CD4-positive, alpha-beta T cell treated with Interleukin-12 subunit alpha and Interleukin-12 subunit beta, for 1 hour (primary cell): ENCODE measurements around the gene TMEM245.
"Not testable (repeated sequence)": the region's sequence is repeated elsewhere in the genome, so short reads cannot be mapped to it uniquely, and the experiment has no call there.

Experiments used
- DNase-seq: peaks from one replicate; pipeline ENCODE4 v3.0.0-alpha.2; 2020

The TMEM245 gene

DNA sequence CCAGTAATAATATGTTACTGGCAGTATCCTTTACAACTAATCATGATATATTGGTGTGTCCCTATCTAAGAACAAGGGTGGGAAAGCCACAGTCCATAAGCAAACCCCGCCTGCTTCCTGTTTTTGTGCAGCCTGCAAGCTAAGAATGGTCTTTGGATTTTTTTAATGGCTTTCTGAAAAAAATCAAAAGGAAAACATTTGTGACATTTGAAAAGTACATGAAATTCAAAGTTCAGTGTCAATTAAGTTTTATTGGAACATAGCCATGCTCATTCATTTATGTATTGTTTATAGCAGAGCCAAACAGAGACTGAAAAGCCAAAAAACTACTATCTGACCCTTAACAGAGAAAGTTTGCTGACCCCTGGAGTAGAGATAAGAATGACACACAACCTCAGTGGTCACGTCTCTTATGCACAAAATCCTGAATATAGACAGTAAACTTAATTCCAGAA lies 12.8 kb upstream of the TMEM245 start:
- no peak for DNase-seq

GRCh38 chr9:109129470-109130197 lies 9.9 kb upstream of the TMEM245 start:
- DNase-seq = no peak

DNA sequence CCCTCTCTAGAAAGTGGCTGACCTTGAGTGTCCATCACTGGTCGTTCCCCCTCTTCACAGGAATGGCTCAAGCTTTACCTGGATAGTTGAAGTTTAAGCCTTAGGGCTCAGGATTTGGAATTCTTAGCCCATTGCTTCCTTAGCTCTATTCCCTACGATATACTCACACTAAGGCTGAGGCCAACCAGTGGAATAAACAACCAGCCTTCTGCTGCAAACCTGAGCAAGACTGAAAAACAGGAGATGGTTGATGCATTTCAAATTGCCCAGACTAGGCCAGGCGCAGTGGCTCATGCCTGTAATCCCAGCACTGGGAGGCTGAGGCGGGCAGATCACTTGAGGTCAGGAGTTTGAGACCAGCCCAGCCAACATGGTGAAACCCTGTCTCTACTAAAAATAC lies 6.9 kb upstream of the TMEM245 start:
- DNase-seq = not testable (repeated sequence)

DNA sequence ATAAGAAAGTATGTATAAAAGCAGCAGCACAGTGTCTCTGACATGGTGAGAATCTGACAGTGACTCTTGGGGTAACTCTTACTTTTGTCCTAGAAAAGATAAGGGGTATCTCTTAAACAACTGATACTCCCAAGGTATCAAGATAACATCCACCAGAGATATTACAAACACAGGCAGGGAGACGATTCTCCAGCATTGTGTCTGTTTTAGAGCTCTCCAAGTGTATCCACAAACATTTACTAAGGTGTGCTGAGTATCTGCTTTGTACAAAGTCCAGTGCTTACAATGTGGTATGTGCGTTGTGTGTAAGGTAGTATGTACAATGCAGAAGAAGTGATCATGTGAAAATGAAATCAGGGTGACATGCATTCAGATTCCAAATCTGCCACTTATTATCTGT lies 4.4 kb upstream of the TMEM245 start:
- no peak for DNase-seq

- DNase-seq = no peak
Measured at GRCh38 chr9:109122726-109123621, 3.2 kb upstream of the TMEM245 start.

DNA sequence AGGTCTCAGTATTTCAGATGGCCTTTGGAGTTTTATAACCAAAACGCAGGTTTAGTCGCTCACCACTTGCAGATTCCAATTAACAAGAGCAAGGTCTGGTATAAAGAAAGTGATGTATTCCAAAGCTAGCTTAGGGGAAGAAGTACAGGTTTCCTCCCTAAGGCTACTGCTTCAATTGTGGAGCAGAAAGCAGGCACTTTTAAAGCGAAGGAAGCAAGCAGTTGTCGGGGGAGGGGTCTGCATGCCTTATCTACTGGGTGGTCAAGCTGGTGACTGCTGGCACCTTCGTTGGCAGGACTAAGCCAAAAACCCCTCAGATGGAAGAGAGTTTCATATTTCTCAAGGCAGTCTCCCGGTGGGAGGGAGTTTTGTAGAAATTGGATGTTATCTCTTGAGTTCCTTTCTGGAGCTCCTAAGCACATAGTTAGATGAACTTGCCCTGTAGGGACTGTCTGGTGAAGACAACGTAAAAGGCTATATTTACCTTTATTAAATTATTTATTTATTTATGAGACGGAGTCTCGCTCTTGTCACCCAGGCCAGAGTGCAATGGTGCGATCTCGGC lies 1.6 kb upstream of the TMEM245 start:
- DNase-seq = no peak

DNA sequence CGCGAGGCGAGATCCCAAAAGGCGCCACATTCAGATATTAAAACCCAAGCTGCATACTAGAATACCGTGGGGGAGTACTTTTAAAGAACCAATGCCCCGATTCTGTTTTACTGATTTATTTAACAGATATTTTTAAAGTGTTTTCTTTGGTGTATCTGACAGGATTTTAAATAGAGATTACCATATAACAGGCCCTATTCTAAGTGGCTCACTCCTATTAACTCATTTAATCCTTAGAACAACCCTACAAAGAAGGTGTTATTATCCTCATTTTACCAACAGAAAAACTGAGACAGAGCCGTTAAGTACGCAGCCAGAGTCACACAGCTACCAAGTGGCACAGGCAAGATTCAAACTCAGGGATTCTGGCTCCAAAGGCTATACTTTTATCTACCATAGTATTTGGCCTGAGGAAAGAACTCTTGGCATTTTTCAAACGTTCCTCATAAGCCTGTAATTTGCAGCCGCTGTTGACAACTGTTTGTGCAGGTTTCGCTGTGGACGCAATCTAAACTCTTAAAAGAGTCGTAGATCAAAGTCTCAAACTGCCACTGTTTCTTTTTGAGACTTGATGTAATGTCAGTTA lies 550 bp upstream of the TMEM245 start:
- DNase-seq = no peak

- DNase-seq = no peak
Measured at GRCh38 chr9:109118808-109119438, 824 bp downstream of the TMEM245 start.

- peak; percentile 66 for DNase-seq
Measured at GRCh38 chr9:109117856-109118807, 1.6 kb downstream of the TMEM245 start.

DNA sequence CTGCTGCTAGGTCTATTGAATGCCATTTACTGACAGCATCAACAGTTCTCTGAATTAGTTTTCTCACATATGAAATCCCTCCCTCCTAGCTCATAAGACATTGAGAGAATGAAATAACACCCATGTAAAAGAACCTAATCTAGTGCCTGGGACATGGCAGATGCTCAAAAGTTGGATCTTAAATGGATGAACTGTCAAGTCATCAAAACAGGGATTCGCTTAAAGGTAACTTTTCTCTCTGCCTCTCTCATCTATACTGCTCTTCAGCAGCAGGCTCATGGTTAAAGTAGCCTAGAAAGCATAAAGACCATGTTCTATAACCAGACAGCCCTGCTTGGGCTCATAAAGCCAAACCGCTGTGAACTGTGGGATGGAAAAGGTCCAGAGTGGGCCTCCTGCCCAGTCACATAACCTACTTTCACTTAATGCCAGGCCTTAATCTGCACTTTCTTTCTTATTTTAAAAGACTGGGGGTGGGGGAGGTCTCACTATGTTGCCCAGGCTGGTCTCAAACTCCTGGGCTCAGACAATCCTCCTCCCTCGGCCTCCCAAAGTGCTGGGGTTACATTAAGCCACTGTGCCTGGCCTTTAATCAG lies 3.7 kb downstream of the TMEM245 start:
- no peak for DNase-seq

GRCh38 chr9:109114670-109115069 lies 5.1 kb downstream of the TMEM245 start:
- DNase-seq = no peak

- no peak for DNase-seq
Measured at GRCh38 chr9:109113892-109114609, 5.7 kb downstream of the TMEM245 start.

DNA sequence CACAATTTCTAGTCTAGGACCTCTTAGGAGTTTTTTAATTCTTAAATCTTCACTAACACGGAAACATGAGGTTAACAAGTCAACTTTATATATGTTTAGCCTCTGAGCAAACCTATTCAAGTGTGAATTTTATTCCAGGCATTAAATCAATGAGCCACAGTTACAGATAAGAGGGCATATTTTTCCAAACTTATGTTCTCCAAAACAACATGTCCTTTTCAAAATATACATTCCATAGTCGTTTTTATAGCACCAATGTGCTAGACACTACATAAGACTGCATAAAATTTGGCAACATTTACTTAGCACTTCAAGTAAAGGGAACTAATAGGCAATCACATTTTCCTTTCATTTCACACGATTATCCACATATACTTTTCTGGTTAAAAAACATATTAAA lies 6.5 kb downstream of the TMEM245 start:
- DNase-seq = no peak

- DNase-seq = peak; percentile 64
Measured at GRCh38 chr9:109110329-109111021, 9.3 kb downstream of the TMEM245 start.

- no peak for DNase-seq
Measured at GRCh38 chr9:109109967-109110328, 9.8 kb downstream of the TMEM245 start.

DNA sequence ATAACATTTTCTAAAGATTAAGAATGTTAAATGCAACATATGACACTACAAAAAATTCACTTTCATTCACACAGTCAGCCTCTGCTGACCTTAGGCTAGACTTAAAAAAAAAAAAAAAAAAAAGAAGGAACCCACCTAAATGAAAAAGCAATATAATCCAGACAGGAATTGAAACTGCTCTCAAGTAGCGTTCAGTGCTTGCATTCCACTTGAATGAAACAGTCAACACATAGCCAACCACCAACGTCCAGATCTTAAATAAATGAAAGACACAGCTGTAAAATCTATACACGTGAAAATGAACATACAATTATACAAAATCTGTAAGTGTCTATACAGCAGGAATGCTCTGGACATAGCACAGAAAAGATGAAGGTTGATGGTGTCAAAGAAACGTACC lies 11.4 kb downstream of the TMEM245 start:
- DNase-seq = no peak

DNA sequence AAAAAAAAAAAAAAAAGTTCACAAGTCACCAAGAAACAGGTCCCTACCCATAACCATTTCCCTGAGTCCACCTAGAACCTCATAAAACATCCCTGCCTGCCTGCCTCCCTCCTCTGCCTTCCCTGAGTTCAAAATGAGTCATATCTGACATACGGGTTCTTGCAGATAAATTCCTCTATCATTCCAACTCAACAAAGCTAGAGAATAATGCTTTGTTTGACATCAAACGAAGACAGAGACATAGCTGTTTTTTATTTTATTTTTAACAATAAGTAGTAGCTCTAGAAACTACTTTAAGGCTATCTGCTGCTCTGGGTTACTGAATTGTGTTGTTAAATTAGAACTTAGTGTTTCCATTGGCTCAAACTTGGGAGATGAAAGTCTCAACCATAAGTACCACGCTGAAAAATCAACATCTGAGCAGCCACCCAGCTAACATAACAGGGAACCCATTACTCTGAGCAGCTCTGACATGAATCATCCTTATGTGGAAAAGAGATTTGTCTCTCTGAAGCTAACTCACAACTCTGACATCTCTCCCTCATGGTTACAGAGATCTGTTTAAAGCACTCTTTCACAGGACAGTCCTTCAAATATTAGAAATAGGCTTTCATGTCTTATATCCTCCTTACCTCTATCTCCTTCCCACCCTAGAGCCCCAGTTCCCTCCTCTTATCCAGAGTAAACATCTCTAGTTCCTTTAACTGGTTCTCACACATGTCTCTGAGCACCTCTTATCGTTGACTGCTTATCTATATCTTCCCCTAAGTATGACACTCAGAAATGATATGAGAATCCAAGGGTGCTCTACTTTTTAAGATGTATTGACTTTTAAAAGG lies 12.1 kb downstream of the TMEM245 start:
- peak; percentile 26 for DNase-seq

DNA sequence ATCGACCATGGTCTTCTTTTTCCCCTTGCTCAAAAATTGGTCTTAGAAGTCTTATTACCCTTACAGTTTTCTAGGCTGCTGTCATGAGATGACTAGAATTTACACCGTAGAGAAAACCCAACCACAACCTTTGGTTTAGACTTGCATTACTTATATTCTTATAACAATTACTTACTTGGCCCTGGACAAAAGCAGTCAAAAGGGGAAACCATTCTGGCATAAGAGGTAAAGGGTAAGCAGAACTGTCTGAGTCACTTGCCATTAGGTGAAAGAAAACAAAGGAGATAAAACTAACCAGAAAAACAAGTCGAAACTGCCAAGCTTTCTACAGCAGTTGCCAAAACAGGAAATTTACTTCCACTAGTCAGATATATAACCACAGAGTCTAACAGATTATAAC lies 17.9 kb downstream of the TMEM245 start:
- peak; percentile 73 for DNase-seq

- DNase-seq = no peak
Measured at GRCh38 chr9:109101202-109101595, 18.5 kb downstream of the TMEM245 start.
